ENCODE data around the gene SRR. TPM values are rescaled to one million over a fixed set of nuclear protein-coding genes. Genes with fewer than 3 reads are reported as not detected.

SRR gene
- total and polyA plus RNA-seq, 2 donors (not counting 3 experiments of a cell fraction or from before 2014, with no cell fraction given) = 13.7 to 20.1 TPM

GRCh38 chr17:2336852-2337543 is 33.2 kb downstream of the SRR start, which contains the start of gene SGSM2:
TSS of gene SGSM2 (plus strand) at chr17:2337501. CDS start at chr17:2337689, 188 bp downstream.
- intact Hi-C loops (cut with micrococcal nuclease) (loop anchor here (1.0 to 10.0 kb wide), 5 partner anchors 22 to 622 kb away; partner anchors contain the start of genes MNT, SMG6, SRR and TLCD2), dilution Hi-C loops (cut with MboI; ENCODE audit: extremely low pct_ligation_motif_present, low sequenced_read_pairs) (no loop called here)
- Histone ChIP-seq H3K4me3 (replicated peaks in 1 of 3; ENCODE audit: insufficient read depth in 1 of 3, low read depth in 1 of 3, low read length in 3 of 3) (peak within 1 kb of the TSS; percentile 36 to 85 (median 72)), H3K4me2 (ENCODE audit: insufficient read depth, low read length) (peak within 1 kb of the TSS; percentile 76), H3K9me3 (replicated peaks; ENCODE audit: control insufficient read depth, insufficient read depth, low read length) (no peaks in the 10 kb centered on the region), H3K79me2 (ENCODE audit: control insufficient read depth, insufficient read depth, low read length) (peaks cover 31% of the 10 kb centered on the region), H3K36me3 (ENCODE audit: control insufficient read depth in 2 of 2, extremely low read depth in 1 of 2, insufficient read depth in 2 of 2, low read length in 2 of 2) (peaks cover 9 to 11% of the 10 kb centered on the region in 2 experiments), H3K27ac (ENCODE audit: insufficient read depth, low read depth, low read length) (peak within 1 kb of the TSS; percentile 29), H3K9me1 (replicated peaks; ENCODE audit: control insufficient read depth, extremely low read depth, insufficient read depth, low read length) (no peaks in the 10 kb centered on the region), H3K27me3 (ENCODE audit: control insufficient read depth in 2 of 2, insufficient read depth in 2 of 2, low read length in 2 of 2) (no peaks in the 10 kb centered on the region), H3K4me1 (ENCODE audit: control insufficient read depth, extremely low read depth, insufficient read depth, low read length) (peaks cover 16% of the 10 kb centered on the region), H3K9ac (replicated peaks; ENCODE audit: extremely low read depth, insufficient read depth, low read length) (peak within 1 kb of the TSS; percentile 67), H2AFZ (ENCODE audit: low read depth, low read length) (peak within 1 kb of the TSS; percentile 83), H4K20me1 (replicated peaks; ENCODE audit: control insufficient read depth, extremely low read depth, insufficient read depth, low read length) (no peaks in the 10 kb centered on the region)
- CTCF ChIA-PET = interaction anchor here (0.7 to 5.4 kb wide), 10 partner anchors 16 to 428 kb away, joined by 3 to 42 read pairs (median 4); partner anchors contain the start of gene HIC1
- POLR2A ChIA-PET = interaction anchor here (0.9 to 1.5 kb wide), 3 partner anchors 8 to 65 kb away, joined by 3 to 5 read pairs (median 4); no protein-coding TSS in a partner anchor
- peak; percentile 52 for FAIRE-seq
- no peak for TF ChIP-seq MYC (IDR thresholded peaks at IDR 0.05; ENCODE audit: low read depth, low read length)
- no peak for TF ChIP-seq POLR2AphosphoS5 (IDR thresholded peaks at IDR 0.05; ENCODE audit: insufficient read depth, low read depth, low read length)
- no peak for TF ChIP-seq GATA2 (IDR thresholded peaks at IDR 0.05; ENCODE audit: insufficient read depth, insufficient read length, low read depth, low read length)
- no peak for TF ChIP-seq POLR2A (IDR thresholded peaks at IDR 0.05; ENCODE audit: low read depth, low read length)
- TF ChIP-seq FOS (IDR thresholded peaks at IDR 0.05; ENCODE audit: borderline replicate concordance, insufficient read depth, low read length) = no peak
- no peak for TF ChIP-seq JUN (IDR thresholded peaks at IDR 0.05; ENCODE audit: borderline replicate concordance, insufficient read depth, insufficient read length, low read depth)
- TF ChIP-seq CTCF (IDR thresholded peaks at IDR 0.05; ENCODE audit: extremely low read depth in 1 of 2, insufficient read depth in 1 of 2, low read depth in 1 of 2, low read length in 2 of 2) = no peak
- no peak for TF ChIP-seq MAX (IDR thresholded peaks at IDR 0.05; ENCODE audit: insufficient read depth, insufficient read length)
- no peak for TF ChIP-seq EZH2 (IDR thresholded peaks at IDR 0.05; ENCODE audit: borderline replicate concordance, low read depth, low read length, severe bottlenecking)
- no TSS peak for BruUV-seq (replicated peaks)
- DNase-seq (ENCODE audit: low read depth, low spot score) = peak; percentile 57

All from endothelial cell of umbilical vein (primary cell).